Measurements from ENCODE around the gene VSIG10.

VSIG10 gene

DNA sequence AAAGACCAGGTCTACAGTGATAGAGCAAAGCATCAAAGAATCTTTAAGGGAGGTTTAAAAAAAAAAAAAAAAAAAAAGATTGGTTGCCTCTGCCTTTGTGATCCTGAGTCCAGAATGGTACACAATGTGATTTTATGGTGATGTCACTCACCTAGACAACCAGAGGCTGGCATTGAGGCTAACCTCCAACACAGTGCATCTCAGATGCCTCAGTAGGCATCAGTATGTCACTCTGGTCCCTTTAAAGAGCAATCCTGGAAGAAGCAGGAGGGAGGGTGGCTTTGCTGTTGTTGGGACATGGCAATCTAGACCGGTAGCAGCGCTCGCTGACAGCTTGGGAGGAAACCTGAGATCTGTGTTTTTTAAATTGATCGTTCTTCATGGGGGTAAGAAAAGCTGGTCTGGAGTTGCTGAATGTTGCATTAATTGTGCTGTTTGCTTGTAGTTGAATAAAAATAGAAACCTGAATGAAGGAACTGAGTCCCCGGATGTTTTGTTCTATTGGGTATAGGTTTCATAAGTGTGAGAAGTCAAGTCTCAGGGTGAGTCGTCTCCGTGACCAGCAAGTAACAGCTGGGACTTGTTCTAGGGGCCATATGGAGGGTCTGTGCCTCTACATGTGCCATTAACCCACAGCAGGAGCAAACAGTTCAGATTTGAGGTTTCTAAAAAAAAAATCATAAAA, 41.4 kb upstream of the VSIG10 start:
- DNase-seq (ENCODE audit: low read depth), result no peak
- TF ChIP-seq, protein P1, sequence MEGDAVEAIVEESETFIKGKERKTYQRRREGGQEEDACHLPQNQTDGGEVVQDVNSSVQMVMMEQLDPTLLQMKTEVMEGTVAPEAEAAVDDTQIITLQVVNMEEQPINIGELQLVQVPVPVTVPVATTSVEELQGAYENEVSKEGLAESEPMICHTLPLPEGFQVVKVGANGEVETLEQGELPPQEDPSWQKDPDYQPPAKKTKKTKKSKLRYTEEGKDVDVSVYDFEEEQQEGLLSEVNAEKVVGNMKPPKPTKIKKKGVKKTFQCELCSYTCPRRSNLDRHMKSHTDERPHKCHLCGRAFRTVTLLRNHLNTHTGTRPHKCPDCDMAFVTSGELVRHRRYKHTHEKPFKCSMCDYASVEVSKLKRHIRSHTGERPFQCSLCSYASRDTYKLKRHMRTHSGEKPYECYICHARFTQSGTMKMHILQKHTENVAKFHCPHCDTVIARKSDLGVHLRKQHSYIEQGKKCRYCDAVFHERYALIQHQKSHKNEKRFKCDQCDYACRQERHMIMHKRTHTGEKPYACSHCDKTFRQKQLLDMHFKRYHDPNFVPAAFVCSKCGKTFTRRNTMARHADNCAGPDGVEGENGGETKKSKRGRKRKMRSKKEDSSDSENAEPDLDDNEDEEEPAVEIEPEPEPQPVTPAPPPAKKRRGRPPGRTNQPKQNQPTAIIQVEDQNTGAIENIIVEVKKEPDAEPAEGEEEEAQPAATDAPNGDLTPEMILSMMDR (IDR thresholded peaks at IDR 0.05; ENCODE audit: low read depth, low read length), result no peak
- no peak for TF ChIP-seq POLR2A (IDR thresholded peaks at IDR 0.05; ENCODE audit: extremely low read depth, insufficient read length)
- TF ChIP-seq, protein P2, sequence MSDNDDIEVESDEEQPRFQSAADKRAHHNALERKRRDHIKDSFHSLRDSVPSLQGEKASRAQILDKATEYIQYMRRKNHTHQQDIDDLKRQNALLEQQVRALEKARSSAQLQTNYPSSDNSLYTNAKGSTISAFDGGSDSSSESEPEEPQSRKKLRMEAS (IDR thresholded peaks at IDR 0.05; ENCODE audit: low read depth, low read length), result no peak
- no peak for TF ChIP-seq MYC (IDR thresholded peaks at IDR 0.05; ENCODE audit: low read depth, low read length)
- no peak overlapping the region for H3K4me3 ChIP-seq (ENCODE audit: low read depth, low read length)

DNA sequence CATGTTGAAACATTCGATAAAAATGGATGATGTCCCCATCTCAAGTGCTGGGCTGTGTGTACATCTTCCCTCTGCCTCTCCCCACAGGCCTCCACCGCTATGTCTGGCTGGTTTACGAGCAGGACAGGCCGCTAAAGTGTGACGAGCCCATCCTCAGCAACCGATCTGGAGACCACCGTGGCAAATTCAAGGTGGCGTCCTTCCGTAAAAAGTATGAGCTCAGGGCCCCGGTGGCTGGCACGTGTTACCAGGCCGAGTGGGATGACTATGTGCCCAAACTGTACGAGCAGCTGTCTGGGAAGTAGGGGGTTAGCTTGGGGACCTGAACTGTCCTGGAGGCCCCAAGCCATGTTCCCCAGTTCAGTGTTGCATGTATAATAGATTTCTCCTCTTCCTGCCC, 40.7 kb upstream of the VSIG10 start:
- no peak overlapping the region for H3K4me3 ChIP-seq (ENCODE audit: low read depth, low read length)

DNA sequence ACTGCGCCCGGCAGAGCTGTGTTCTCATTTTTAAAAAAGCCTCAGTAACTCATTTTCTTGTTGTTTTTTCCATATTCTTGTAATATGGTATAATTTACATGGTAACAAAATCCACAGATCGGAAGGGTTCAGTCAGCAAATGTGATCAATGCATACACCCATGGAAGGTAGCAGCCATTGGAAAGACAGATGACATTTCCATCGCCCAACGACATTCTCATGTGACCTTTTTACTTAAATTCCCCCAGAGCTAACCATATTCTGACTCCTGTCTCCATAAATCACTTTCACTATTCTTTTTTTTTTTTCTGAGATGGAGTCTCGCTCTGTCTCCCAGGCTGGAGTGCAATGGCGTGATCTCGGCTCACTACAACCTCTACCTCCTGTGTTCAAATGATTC, 37.0 kb upstream of the VSIG10 start:
- TF ChIP-seq, protein P1 (IDR thresholded peaks at IDR 0.05; ENCODE audit: low read depth, low read length), result no peak
- no peak for TF ChIP-seq POLR2A (IDR thresholded peaks at IDR 0.05; ENCODE audit: extremely low read depth, insufficient read length)
- H3K4me3 ChIP-seq (ENCODE audit: low read depth, low read length), result no peak overlapping the region
- no peak for DNase-seq (ENCODE audit: low read depth)

More for the DNA sequence above, 40.7 kb upstream of the VSIG10 start:
- no peak for TF ChIP-seq POLR2A (IDR thresholded peaks at IDR 0.05; ENCODE audit: extremely low read depth, insufficient read length)
- TF ChIP-seq, protein P1 (IDR thresholded peaks at IDR 0.05; ENCODE audit: low read depth, low read length), result no peak
- TF ChIP-seq, protein P2 (IDR thresholded peaks at IDR 0.05; ENCODE audit: low read depth, low read length), result no peak
- no peak for TF ChIP-seq MYC (IDR thresholded peaks at IDR 0.05; ENCODE audit: low read depth, low read length)
- no peak for DNase-seq (ENCODE audit: low read depth)

DNA sequence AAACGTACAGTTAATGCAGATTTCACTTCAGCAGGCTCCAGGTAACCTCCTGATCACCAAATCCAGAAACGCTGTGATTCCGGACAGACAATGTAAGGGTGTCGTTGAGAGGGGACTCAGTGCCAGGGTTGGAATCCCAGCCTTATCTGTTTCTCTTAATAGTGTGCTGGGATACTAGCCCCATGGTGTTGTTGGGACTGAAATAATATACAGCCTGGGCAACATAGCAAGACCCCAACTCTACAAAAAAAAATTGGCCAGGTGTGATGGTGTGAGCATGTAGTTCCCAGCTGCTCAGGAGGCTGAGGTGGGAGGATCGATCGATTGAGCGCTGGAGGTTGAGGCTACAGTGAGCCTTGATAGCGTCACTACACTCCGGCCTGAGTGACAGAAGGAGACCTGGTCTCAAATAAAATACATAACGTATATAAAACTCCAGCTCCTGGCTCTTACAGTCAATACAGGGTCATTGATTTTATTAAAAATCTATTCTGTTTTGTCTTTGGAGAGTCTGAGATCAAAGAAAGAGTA, 33.4 kb upstream of the VSIG10 start:
- TF ChIP-seq POLR2A (IDR thresholded peaks at IDR 0.05; ENCODE audit: extremely low read depth, insufficient read length), result no peak
- TF ChIP-seq, protein P1 (IDR thresholded peaks at IDR 0.05; ENCODE audit: low read depth, low read length), result no peak
- TF ChIP-seq MYC (IDR thresholded peaks at IDR 0.05; ENCODE audit: low read depth, low read length), result no peak
- TF ChIP-seq, protein P2 (IDR thresholded peaks at IDR 0.05; ENCODE audit: low read depth, low read length), result no peak
- peak overlapping the region; percentile 77 for H3K4me3 ChIP-seq (ENCODE audit: low read depth, low read length)

DNA sequence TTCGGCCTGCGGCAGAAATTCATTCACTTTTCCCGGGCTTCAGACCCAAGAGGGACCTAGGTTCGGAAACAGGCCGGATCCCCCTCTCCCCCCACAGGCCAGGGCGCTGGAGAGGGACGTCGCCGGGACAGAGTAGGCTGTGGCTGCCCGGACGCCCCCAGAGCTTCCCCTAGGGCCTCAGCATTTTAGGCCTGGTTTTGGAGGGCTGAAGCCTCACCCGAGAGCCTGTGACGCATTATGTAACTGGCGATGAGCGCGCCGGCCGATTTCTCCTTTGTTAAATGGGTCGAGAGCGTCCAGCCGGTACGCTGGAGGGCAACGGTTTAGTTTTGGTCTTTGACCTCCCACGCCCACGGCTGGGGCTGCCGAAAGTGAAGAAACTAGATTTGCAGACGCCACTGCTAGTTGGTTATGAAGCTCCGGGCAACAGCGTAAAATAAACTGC, 32.8 kb upstream of the VSIG10 start:
- H3K4me3 ChIP-seq (ENCODE audit: low read depth, low read length), result peak overlapping the region; percentile 77
- TF ChIP-seq POLR2A (IDR thresholded peaks at IDR 0.05; ENCODE audit: extremely low read depth, insufficient read length), result no peak
- TF ChIP-seq, protein P1 (IDR thresholded peaks at IDR 0.05; ENCODE audit: low read depth, low read length), result no peak
- TF ChIP-seq MYC (IDR thresholded peaks at IDR 0.05; ENCODE audit: low read depth, low read length), result 0 out of 2 replicates have a peak, but pooled peaks have one; percentile 8
- TF ChIP-seq, protein P2 (IDR thresholded peaks at IDR 0.05; ENCODE audit: low read depth, low read length), result no peak
- DNase-seq (ENCODE audit: low read depth), result peak; percentile 82

More for the DNA sequence above, 33.4 kb upstream of the VSIG10 start:
- DNase-seq (ENCODE audit: low read depth), result no peak

All from NB4 (cell line).